Measurements from ENCODE around the gene ANKRD2. TPM values are rescaled to one million over a fixed set of nuclear protein-coding genes. Genes with fewer than 3 reads are reported as not detected.

ANKRD2 gene
- total RNA-seq, 2 experiments from 2014 or later: 0.23 TPM; not detected in 1

GRCh38 chr10:97584798-97585438, 12.3 kb downstream of the ANKRD2 start:
- H3K27me3 Mint-ChIP-seq: peaks cover 6% of the 10 kb centered on the region
- H3K36me3 Mint-ChIP-seq: no peaks in the 10 kb centered on the region
- H3K4me3 Mint-ChIP-seq: no peak overlapping the region
- DNase-seq: no peak
- no peaks in the 10 kb centered on the region for H3K9me3 Mint-ChIP-seq
- ATAC-seq (ENCODE audit: low read depth): no peak
- no peak overlapping the region for H3K27ac Mint-ChIP-seq
- peaks cover 5% of the 10 kb centered on the region for H3K4me1 Mint-ChIP-seq
- POLR2A ChIA-PET: no interaction called here

- H3K27me3 Mint-ChIP-seq: peaks cover 4% of the 10 kb centered on the region
- ATAC-seq (ENCODE audit: low read depth) (no peak), DNase-seq (no peak)
- peaks cover 9% of the 10 kb centered on the region for H3K4me1 Mint-ChIP-seq
- POLR2A ChIA-PET: no interaction called here
- H3K36me3 Mint-ChIP-seq: no peaks in the 10 kb centered on the region
- H3K27ac Mint-ChIP-seq: no peak overlapping the region
- no peaks in the 10 kb centered on the region for H3K9me3 Mint-ChIP-seq
- H3K4me3 Mint-ChIP-seq: no peak overlapping the region
Measured at GRCh38 chr10:97585439-97585811, 12.8 kb downstream of the ANKRD2 start.

DNA sequence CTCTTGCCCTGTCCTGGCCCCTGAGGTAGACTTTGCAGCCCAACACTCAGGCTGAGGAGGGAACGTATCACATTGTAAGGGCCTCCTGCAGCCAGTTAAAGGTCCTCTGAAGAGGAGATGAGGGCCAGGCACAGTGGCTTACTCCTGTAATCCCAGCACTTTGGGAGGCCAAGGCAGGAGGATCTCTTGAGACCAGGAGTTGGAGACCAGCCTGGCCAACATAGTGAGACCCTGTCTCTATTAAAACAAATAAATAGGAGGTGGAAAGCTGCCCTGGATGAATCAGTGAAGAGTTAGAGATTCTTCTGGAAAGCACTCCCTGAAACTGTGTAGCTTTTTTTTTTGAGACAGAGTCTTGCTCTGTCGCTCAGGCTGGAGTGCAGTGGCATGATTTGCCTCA, 14.6 kb downstream of the ANKRD2 start:
- H3K4me1 Mint-ChIP-seq: peaks cover 12% of the 10 kb centered on the region
- H3K36me3 Mint-ChIP-seq: no peaks in the 10 kb centered on the region
- no peak for ATAC-seq (ENCODE audit: low read depth)
- H3K27me3 Mint-ChIP-seq: peaks cover 2% of the 10 kb centered on the region
- H3K4me3 Mint-ChIP-seq: no peak overlapping the region
- H3K9me3 Mint-ChIP-seq: no peaks in the 10 kb centered on the region
- no peak for DNase-seq
- H3K27ac Mint-ChIP-seq: no peak overlapping the region
- POLR2A ChIA-PET: no interaction called here

- POLR2A ChIA-PET: no interaction called here
- no peaks in the 10 kb centered on the region for H3K9me3 Mint-ChIP-seq
- peaks cover 12% of the 10 kb centered on the region for H3K4me1 Mint-ChIP-seq
- H3K27ac Mint-ChIP-seq: peak within 1 kb of the TSS; percentile 67
- no peaks in the 10 kb centered on the region for H3K36me3 Mint-ChIP-seq
- H3K27me3 Mint-ChIP-seq: peaks cover 2% of the 10 kb centered on the region
- ATAC-seq (ENCODE audit: low read depth) (no peak), DNase-seq (no peak)
- peak within 1 kb of the TSS; percentile 50 for H3K4me3 Mint-ChIP-seq
Measured at GRCh38 chr10:97589479-97589878, 16.9 kb downstream of the ANKRD2 start, which contains the start of gene C10orf62. TSS of gene C10orf62 (plus strand) at chr10:97589721. CDS start at chr10:97589898, 177 bp downstream.

- Mint-ChIP-seq H3K9me3 (no peaks in the 10 kb centered on the region), H3K36me3 (no peaks in the 10 kb centered on the region), H3K27ac (peak overlapping the region; percentile 67), H3K4me3 (peak overlapping the region; percentile 50), H3K4me1 (peaks cover 12% of the 10 kb centered on the region), H3K27me3 (peaks cover 2% of the 10 kb centered on the region)
- DNase-seq (peak; percentile 70), ATAC-seq (ENCODE audit: low read depth) (peak; percentile 70)
- POLR2A ChIA-PET: no interaction called here
Measured at GRCh38 chr10:97590082-97590747, 17.6 kb downstream of the ANKRD2 start.

DNA sequence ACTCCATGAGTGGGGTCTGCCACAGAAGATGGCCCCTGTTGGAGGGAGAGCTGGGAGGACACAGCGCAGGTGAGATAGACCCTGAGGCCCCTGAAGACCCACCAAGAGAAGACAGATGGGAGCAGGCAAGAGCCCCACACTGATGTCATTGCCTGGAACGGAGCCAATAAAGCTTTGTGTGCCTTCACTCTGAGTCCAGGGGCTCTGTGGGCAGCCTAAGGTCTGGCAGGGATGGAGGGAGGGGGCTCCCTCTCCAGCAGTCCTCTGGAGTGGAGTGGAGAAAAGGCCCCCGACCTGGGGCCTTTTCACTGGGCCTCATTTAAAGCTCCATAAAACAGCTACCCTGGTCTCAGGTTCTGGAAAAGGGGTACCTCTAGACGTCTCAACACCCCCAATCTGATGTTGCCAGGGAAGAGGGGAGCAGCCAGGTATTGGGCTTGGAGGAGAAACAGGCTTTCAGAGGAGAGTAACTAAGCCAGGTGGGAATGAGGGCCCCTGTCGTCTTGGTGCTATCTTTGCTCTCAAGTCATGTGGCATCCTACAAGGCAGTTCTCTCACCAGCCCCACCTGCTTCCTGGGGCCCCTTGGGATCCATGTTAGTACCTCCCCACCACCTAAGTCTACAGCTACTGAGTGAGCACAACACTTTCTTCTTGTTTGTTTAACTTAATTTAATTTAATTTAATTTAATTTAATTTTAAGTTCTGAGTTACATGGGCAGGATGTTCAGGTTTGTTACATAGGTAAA, 18.3 kb downstream of the ANKRD2 start:
- DNase-seq (no peak), ATAC-seq (ENCODE audit: low read depth) (no peak)
- peak overlapping the region; percentile 67 for H3K27ac Mint-ChIP-seq
- peaks cover 12% of the 10 kb centered on the region for H3K4me1 Mint-ChIP-seq
- no peaks in the 10 kb centered on the region for H3K9me3 Mint-ChIP-seq
- H3K27me3 Mint-ChIP-seq: peaks cover 4% of the 10 kb centered on the region
- no peaks in the 10 kb centered on the region for H3K36me3 Mint-ChIP-seq
- peak overlapping the region; percentile 50 for H3K4me3 Mint-ChIP-seq
- POLR2A ChIA-PET: no interaction called here

DNA sequence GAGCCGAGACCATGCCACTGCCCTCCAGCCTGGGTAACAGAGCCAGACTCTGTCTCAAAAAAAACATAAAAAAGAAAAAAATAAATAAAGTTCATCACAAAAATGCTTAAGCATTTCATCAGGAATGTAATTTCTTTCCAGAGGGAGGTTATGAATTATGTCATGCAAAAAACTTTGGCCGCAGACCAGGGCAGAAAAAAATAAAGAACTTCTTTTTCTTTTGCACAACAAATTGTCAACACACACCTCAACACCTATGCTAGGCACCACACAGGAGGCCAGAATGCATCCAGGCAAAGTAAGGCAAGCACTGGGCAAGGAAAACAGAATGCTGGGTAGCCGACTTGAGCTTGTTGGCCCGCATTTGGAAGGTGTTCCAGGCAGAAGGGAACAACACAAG, 20.8 kb downstream of the ANKRD2 start:
- DNase-seq: no peak
- POLR2A ChIA-PET: no interaction called here
- no peak for ATAC-seq (ENCODE audit: low read depth)
- no peak overlapping the region for H3K4me3 Mint-ChIP-seq
- H3K27ac Mint-ChIP-seq: no peak overlapping the region
- H3K9me3 Mint-ChIP-seq: no peaks in the 10 kb centered on the region
- peaks cover 4% of the 10 kb centered on the region for H3K27me3 Mint-ChIP-seq
- H3K36me3 Mint-ChIP-seq: no peaks in the 10 kb centered on the region
- H3K4me1 Mint-ChIP-seq: peaks cover 12% of the 10 kb centered on the region

- POLR2A ChIA-PET: no interaction called here
- Mint-ChIP-seq H3K9me3 (no peaks in the 10 kb centered on the region), H3K4me3 (no peak overlapping the region), H3K36me3 (no peaks in the 10 kb centered on the region), H3K27ac (no peak overlapping the region), H3K4me1 (no peaks in the 10 kb centered on the region), H3K27me3 (peaks cover 2% of the 10 kb centered on the region)
- ATAC-seq (ENCODE audit: low read depth) (no peak), DNase-seq (no peak)
Measured at GRCh38 chr10:97596101-97597082, 23.8 kb downstream of the ANKRD2 start.

DNA sequence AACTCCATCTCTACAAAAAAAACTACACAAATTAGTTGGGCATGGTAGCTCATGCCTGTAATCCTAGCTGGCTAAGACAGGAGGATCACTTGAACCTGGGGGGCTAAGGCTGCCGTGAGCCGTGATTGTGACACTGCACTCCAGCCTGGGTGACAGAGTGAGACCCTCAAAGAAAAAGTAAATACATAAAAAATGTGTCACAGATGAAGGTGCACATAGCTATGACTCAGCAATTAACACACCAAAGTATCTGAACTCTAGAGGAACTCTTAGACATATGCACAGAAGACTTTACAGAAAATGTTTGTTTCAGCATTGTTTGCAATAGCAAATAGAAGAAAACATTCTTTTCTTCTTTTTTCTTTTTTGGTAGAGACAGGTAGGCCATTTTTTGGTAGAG, 25.2 kb downstream of the ANKRD2 start:
- no peaks in the 10 kb centered on the region for H3K4me1 Mint-ChIP-seq
- ATAC-seq (ENCODE audit: low read depth) (no peak), DNase-seq (no peak)
- POLR2A ChIA-PET: no interaction called here
- no peak overlapping the region for H3K4me3 Mint-ChIP-seq
- no peak overlapping the region for H3K27ac Mint-ChIP-seq
- H3K36me3 Mint-ChIP-seq: no peaks in the 10 kb centered on the region
- no peaks in the 10 kb centered on the region for H3K9me3 Mint-ChIP-seq
- peaks cover 7% of the 10 kb centered on the region for H3K27me3 Mint-ChIP-seq

DNA sequence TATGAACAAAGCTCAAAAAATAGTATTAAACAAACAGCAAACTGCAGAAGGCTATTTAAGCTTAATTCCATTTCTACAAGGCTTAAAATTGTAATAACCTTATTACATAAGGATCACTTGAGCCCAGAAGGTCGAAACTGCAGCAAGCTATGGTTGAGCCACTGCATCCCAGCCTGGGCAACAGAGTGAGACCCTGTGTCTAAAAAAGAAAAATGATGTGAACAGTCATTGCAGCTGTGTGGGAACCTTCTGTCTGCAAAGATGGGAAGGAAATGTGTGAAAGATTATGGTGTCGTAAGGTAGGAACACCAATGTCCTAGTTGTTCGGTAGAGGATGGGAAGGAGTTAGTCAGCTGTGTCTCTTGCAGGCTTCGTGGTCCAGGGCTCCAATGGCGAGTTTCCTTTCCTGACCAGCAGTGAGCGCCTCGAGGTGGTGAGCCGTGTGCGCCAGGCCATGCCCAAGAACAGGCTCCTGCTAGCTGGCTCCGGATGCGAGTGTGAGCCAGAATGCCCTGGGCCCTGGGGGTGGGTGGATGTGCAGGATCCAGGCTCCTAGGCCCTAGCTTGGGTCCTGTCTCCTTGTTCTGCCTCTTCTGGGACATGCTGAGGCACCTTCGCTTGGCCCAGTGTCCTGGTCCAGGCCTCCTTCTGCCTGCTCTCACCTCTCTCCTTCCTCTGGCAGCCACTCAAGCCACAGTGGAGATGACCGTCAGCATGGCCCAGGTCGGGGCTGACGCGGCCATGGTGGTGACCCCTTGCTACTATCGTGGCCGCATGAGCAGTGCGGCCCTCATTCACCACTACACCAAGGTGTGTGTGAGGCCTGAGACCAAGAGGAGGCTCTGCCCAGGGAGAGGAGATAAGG, 26.1 kb downstream of the ANKRD2 start:
- no peak for DNase-seq
- ATAC-seq (ENCODE audit: low read depth): no peak
- peaks cover 7% of the 10 kb centered on the region for H3K27me3 Mint-ChIP-seq
- H3K36me3 Mint-ChIP-seq: no peaks in the 10 kb centered on the region
- H3K27ac Mint-ChIP-seq: no peak overlapping the region
- H3K9me3 Mint-ChIP-seq: no peaks in the 10 kb centered on the region
- POLR2A ChIA-PET: no interaction called here
- no peak overlapping the region for H3K4me3 Mint-ChIP-seq
- no peaks in the 10 kb centered on the region for H3K4me1 Mint-ChIP-seq

DNA sequence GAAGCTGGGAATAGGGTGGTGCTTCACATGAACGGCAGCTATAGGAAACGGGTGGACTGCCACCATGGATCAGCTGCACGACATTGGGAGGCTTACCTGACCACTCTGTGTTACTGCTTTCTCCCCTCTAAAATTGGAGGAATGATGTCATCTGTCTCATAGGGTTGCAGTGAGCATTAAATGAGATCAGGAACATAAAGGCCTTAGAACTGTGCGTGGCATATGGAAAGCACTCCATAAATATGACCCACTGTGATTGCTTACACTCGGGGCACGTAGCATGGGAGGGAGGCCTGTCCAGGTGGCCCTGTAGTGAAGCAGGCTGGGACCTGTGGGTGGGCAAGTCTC, 26.7 kb downstream of the ANKRD2 start:
- POLR2A ChIA-PET: no interaction called here
- Mint-ChIP-seq H3K27me3 (peaks cover 7% of the 10 kb centered on the region), H3K9me3 (no peaks in the 10 kb centered on the region), H3K27ac (no peak overlapping the region), H3K36me3 (no peaks in the 10 kb centered on the region), H3K4me1 (no peaks in the 10 kb centered on the region), H3K4me3 (no peak overlapping the region)
- no peak for DNase-seq
- no peak for ATAC-seq (ENCODE audit: low read depth)

DNA sequence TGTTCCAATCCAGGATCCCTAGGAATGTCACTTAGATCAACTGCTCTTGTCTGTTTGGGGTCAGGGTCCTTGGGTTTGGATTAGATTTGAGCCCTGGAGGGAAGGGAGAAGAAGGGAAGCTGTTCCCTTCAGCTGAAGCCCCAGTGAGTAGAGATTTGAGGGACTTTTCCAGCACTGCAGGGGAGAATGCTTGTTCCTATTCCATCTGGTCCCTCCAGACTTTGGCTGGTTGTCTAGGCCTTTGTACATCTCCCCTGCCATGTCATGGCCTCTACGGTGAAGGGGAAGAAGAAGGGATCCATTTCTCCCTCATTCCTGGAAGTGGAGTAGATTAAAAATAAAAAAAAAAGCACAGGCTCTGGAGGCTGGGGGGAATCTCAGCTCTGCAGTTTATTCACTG, 28.0 kb downstream of the ANKRD2 start:
- Mint-ChIP-seq H3K27ac (no peak overlapping the region), H3K36me3 (no peaks in the 10 kb centered on the region), H3K27me3 (peaks cover 9% of the 10 kb centered on the region), H3K4me1 (no peaks in the 10 kb centered on the region), H3K4me3 (no peak overlapping the region), H3K9me3 (no peaks in the 10 kb centered on the region)
- DNase-seq (no peak), ATAC-seq (ENCODE audit: low read depth) (no peak)
- POLR2A ChIA-PET: no interaction called here
